CD4-positive, alpha-beta T cell (primary cell): Measurements from ENCODE around the gene ROBO2. TPM values are rescaled to one million over a fixed set of nuclear protein-coding genes. Genes with fewer than 3 reads are reported as not detected.

Experiments used
- ATAC-seq: fragments of 200-7000 bp; cut with Tn5 transposase; one replicate; pipeline ENCODE4 v1.10.0; 2022; ENCODE audit warnings: mild to moderate bottlenecking; ENCODE audit not compliant: poor library complexity
- CTCF ChIA-PET: fragments of 350-600 bp; sonication (Branson Sonifier 250); formaldehyde crosslinking; loops from one replicate; lab custom pipeline; 2021; ENCODE audit warnings: antibody characterized with exemption, inconsistent platforms; lab: Charles Lee
- POLR2A ChIA-PET: fragments of 350-600 bp; sonication (Branson Sonifier 250); formaldehyde crosslinking; loops from one replicate; lab custom pipeline; 2021; ENCODE audit warnings: antibody characterized with exemption, inconsistent platforms; lab: Charles Lee
- DNase-seq, 14 experiments: peaks; one replicate each; pipeline ENCODE4 v3.0.0-alpha.2; 2013 to 2020; ENCODE audit warnings: mixed read lengths in 2 of 14
- H3K27ac ChIP-seq, 2 donors: one replicate each; pipeline versions ENCODE4 v1.5.1 to v1.7.0; 2013; ENCODE audit warnings: low read length in 2 of 2, low read depth in 1 of 2, mild to moderate bottlenecking in 1 of 2
- H3K27me3 ChIP-seq, 2 experiments: 1 replicate in 1 of 2; 2 replicates in 1 of 2; pipeline versions ENCODE4 v1.6.1 to v1.7.0; 2013; ENCODE audit warnings: low read length in 2 of 2, control low read depth in 1 of 2, mild to moderate bottlenecking in 1 of 2, moderate library complexity in 1 of 2; ENCODE audit not compliant: insufficient read depth in 2 of 2, control insufficient read depth in 1 of 2
- H3K36me3 ChIP-seq: one replicate; pipeline ENCODE4 v1.6.1; 2013; ENCODE audit warnings: low read length, control low read depth; ENCODE audit not compliant: insufficient read depth
- H3K4me1 ChIP-seq: one replicate; pipeline ENCODE4 v1.6.1; 2013; ENCODE audit warnings: low read length, control low read depth; ENCODE audit not compliant: insufficient read depth
- H3K4me3 ChIP-seq: one replicate; pipeline ENCODE4 v1.5.1; 2013; ENCODE audit warnings: mild to moderate bottlenecking, low read length, moderate library complexity
- H3K9me3 ChIP-seq, 2 experiments: 1 replicate in 1 of 2; 2 replicates in 1 of 2; pipeline versions ENCODE4 v1.6.1 to v1.7.0; 2013; ENCODE audit warnings: low read length in 2 of 2, mild to moderate bottlenecking in 2 of 2, control low read depth in 1 of 2, moderate library complexity in 1 of 2; ENCODE audit not compliant: control insufficient read depth in 1 of 2, insufficient read depth in 1 of 2
- H3K27ac Mint-ChIP-seq: one replicate; pipeline ENCODE4 v1.8.0; 2020; ENCODE audit warnings: mixed read lengths
- H3K27me3 Mint-ChIP-seq: one replicate; pipeline ENCODE4 v1.8.0; 2021; ENCODE audit warnings: mixed read lengths
- H3K36me3 Mint-ChIP-seq: one replicate; pipeline ENCODE4 v1.8.0; 2021; ENCODE audit warnings: low read depth, mixed read lengths
- H3K4me1 Mint-ChIP-seq: one replicate; pipeline ENCODE4 v1.8.0; 2021; ENCODE audit warnings: low read depth, mixed read lengths
- H3K4me3 Mint-ChIP-seq: one replicate; pipeline ENCODE4 v1.8.0; 2020; ENCODE audit warnings: mild to moderate bottlenecking, mixed read lengths
- H3K9me3 Mint-ChIP-seq: one replicate; pipeline ENCODE4 v1.8.0; 2020; ENCODE audit warnings: mixed read lengths
- intact Hi-C, 2 experiments: fragments of 100-400 bp; cut with DNase I in 1 of 2; cut with micrococcal nuclease in 1 of 2; formaldehyde crosslinking; loops; one replicate each; pipeline versions ENCODE4 v1.15.1 to v1.9.0; 2023 to 2025; cut with DNase I, micrococcal nuclease
- total RNA-seq, 174 experiments: library from RNA in 2 of 174; stranded (reverse) in 2 of 174; gene quantifications; one replicate each; pipeline ENCODE4 v1.2.3 and lab custom pipeline; 2021 to 2026
- TF ChIP-seq, protein P1 (sequence below): fragments of 200-600 bp; IDR thresholded peaks from one replicate; pipeline ENCODE4 v1.8.0; 2022; ENCODE audit warnings: antibody characterized with exemption, mild to moderate bottlenecking

The ROBO2 gene
- total RNA-seq, 2 experiments from 2014 or later: not detected

GRCh38 chr3:77028005-77028404 lies 11.9 kb upstream of the ROBO2 start:
- DNase-seq (no peak), ATAC-seq (no peak)
- Mint-ChIP-seq H3K9me3 (peaks cover 10% of the 10 kb centered on the region), H3K27me3 (no peaks in the 10 kb centered on the region), H3K27ac (no peak overlapping the region), H3K4me1 (no peaks in the 10 kb centered on the region), H3K4me3 (no peak overlapping the region), H3K36me3 (no peaks in the 10 kb centered on the region)
- H3K9me3 ChIP-seq: peaks cover 0 to 7% of the 10 kb centered on the region in 2 experiments
- intact Hi-C loops: no loop called here
- ChIA-PET CTCF (no interaction called here), POLR2A (no interaction called here)
- no peaks in the 10 kb centered on the region for H3K4me1 ChIP-seq
- TF ChIP-seq, protein P1, sequence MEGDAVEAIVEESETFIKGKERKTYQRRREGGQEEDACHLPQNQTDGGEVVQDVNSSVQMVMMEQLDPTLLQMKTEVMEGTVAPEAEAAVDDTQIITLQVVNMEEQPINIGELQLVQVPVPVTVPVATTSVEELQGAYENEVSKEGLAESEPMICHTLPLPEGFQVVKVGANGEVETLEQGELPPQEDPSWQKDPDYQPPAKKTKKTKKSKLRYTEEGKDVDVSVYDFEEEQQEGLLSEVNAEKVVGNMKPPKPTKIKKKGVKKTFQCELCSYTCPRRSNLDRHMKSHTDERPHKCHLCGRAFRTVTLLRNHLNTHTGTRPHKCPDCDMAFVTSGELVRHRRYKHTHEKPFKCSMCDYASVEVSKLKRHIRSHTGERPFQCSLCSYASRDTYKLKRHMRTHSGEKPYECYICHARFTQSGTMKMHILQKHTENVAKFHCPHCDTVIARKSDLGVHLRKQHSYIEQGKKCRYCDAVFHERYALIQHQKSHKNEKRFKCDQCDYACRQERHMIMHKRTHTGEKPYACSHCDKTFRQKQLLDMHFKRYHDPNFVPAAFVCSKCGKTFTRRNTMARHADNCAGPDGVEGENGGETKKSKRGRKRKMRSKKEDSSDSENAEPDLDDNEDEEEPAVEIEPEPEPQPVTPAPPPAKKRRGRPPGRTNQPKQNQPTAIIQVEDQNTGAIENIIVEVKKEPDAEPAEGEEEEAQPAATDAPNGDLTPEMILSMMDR: no peak
- H3K4me3 ChIP-seq: no peak overlapping the region
- H3K27ac ChIP-seq: no peak overlapping the region
- H3K27me3 ChIP-seq: no peaks in the 10 kb centered on the region
- H3K36me3 ChIP-seq: no peaks in the 10 kb centered on the region

GRCh38 chr3:77038468-77038929 lies 1.4 kb upstream of the ROBO2 start:
- H3K4me3 Mint-ChIP-seq: no peak overlapping the region
- intact Hi-C loops: loop anchor here in 1 of 2 experiments (1.0 kb wide), 1 partner anchor 12 kb away; no protein-coding TSS in a partner anchor
- H3K4me1 Mint-ChIP-seq: no peaks in the 10 kb centered on the region
- Histone ChIP-seq H3K27ac (no peak overlapping the region), H3K27me3 (peaks cover 10 to 39% of the 10 kb centered on the region in 2 experiments), H3K9me3 (peaks cover 5 to 19% of the 10 kb centered on the region in 2 experiments), H3K36me3 (no peaks in the 10 kb centered on the region), H3K4me1 (no peaks in the 10 kb centered on the region), H3K4me3 (no peak overlapping the region)
- DNase-seq (no peak), ATAC-seq (no peak)
- H3K27me3 Mint-ChIP-seq: peaks cover 52% of the 10 kb centered on the region
- H3K9me3 Mint-ChIP-seq: peaks cover 6% of the 10 kb centered on the region
- H3K36me3 Mint-ChIP-seq: no peaks in the 10 kb centered on the region
- CTCF ChIA-PET: no interaction called here
- POLR2A ChIA-PET: no interaction called here
- TF ChIP-seq, protein P1: no peak
- no peak overlapping the region for H3K27ac Mint-ChIP-seq

GRCh38 chr3:77038930-77039605 lies 831 bp upstream of the ROBO2 start:
- ChIA-PET POLR2A (no interaction called here), CTCF (no interaction called here)
- H3K27ac ChIP-seq: no peak overlapping the region
- peaks cover 52% of the 10 kb centered on the region for H3K27me3 Mint-ChIP-seq
- no peaks in the 10 kb centered on the region for H3K36me3 ChIP-seq
- H3K4me3 ChIP-seq: no peak overlapping the region
- H3K9me3 Mint-ChIP-seq: peaks cover 6% of the 10 kb centered on the region
- H3K4me1 Mint-ChIP-seq: no peaks in the 10 kb centered on the region
- TF ChIP-seq, protein P1: no peak
- no peak overlapping the region for H3K27ac Mint-ChIP-seq
- ATAC-seq: no peak
- intact Hi-C loops: loop anchor here in 1 of 2 experiments (1.0 kb wide), 1 partner anchor 13 kb away; no protein-coding TSS in a partner anchor
- no peaks in the 10 kb centered on the region for H3K4me1 ChIP-seq
- H3K27me3 ChIP-seq: peaks cover 10 to 39% of the 10 kb centered on the region in 2 experiments
- H3K9me3 ChIP-seq: peaks cover 5 to 19% of the 10 kb centered on the region in 2 experiments
- H3K4me3 Mint-ChIP-seq: no peak overlapping the region
- DNase-seq: no peak
- H3K36me3 Mint-ChIP-seq: no peaks in the 10 kb centered on the region
